GM19351 (cell line): ENCODE results near the gene ELL.

ENCODE experiments used
- ATAC-seq: cut with Tn5 transposase; IDR thresholded peaks from one replicate; pipeline ENCODE4 v1.9.1; 2021; ENCODE audit warnings: mild to moderate bottlenecking, moderate library complexity; ENCODE audit not compliant: unreplicated experiment

ELL gene

GRCh38 chr19:18449552-18449951 is 72.3 kb downstream of the ELL start:
- ATAC-seq: no peak

- ATAC-seq: no peak
Observed at GRCh38 chr19:18446811-18447359, 75.0 kb downstream of the ELL start.

- ATAC-seq: no peak
Observed at GRCh38 chr19:18446145-18446810, 75.6 kb downstream of the ELL start.

- no peak for ATAC-seq
Observed at GRCh38 chr19:18445262-18445948, 76.5 kb downstream of the ELL start.

- ATAC-seq: no peak
Observed at GRCh38 chr19:18444513-18444912, 77.4 kb downstream of the ELL start.

GRCh38 chr19:18443831-18444230 is 78.0 kb downstream of the ELL start:
- no peak for ATAC-seq

GRCh38 chr19:18443406-18443805 is 78.5 kb downstream of the ELL start:
- no peak for ATAC-seq

GRCh38 chr19:18442941-18443340 is 78.9 kb downstream of the ELL start:
- no peak for ATAC-seq

GRCh38 chr19:18441804-18442788 is 79.8 kb downstream of the ELL start:
- no peak for ATAC-seq

- no peak for ATAC-seq
Observed at GRCh38 chr19:18440936-18441803, 80.7 kb downstream of the ELL start.

GRCh38 chr19:18440415-18440877 is 81.4 kb downstream of the ELL start:
- ATAC-seq: no peak

- no peak for ATAC-seq
Observed at GRCh38 chr19:18439910-18440237, 82.0 kb downstream of the ELL start.

GRCh38 chr19:18439025-18439909 is 82.6 kb downstream of the ELL start:
- ATAC-seq: no peak

GRCh38 chr19:18438331-18439024 is 83.4 kb downstream of the ELL start:
- no peak for ATAC-seq

- ATAC-seq: no peak
Observed at GRCh38 chr19:18437491-18438330, 84.2 kb downstream of the ELL start, which contains the start of gene ISYNA1. Gene ISYNA1 (minus strand): TSS chr19:18438133. CDS start chr19:18437979, 154 bp downstream.

- ATAC-seq: peak; percentile 44
Observed at GRCh38 chr19:18436671-18437490, 85.0 kb downstream of the ELL start.
